Measurements from ENCODE around the gene AP3S2. TPM values are rescaled to one million over a fixed set of nuclear protein-coding genes. Genes with fewer than 3 reads are reported as not detected.
"Not testable (repeated sequence)": the region's sequence is repeated elsewhere in the genome, so short reads cannot be mapped to it uniquely, and the experiment has no call there.

Gene AP3S2
- total RNA-seq, 2 donors from 2014 or later, result 41.8 to 50.6 TPM

DNA sequence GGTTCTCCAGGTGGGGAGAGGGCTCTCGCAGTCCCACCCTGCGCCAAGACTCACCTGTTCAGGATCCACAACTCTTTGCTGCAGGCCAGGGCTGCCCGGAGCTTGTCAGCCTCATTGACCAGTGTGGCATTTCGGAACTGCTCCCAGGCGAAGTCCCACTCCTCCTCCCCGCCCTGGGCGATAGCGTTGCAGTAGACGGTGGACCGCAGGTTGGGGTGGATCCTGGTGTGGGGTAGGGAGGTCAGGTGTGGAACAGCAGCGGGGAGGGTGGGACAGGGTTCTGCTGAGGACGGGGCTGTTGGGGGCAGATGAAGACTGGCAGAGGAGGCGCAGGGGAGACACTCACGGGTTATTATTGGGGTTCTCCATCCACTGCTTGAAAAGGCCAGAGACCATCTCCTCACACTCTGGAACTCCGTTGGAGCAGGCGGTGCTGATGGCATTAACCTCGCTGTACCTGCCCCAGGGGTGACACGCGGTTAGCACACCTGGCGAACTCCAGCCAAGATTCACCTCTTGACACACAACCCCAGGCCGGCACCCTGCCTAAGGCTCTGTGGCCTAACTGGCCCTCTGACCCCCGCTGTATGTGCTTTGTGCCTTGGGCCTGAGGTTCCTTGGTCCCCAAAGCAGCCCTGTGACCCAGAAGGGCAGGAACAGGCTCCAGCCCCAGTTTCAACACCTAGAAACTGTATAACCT lies 101.5 kb downstream of the AP3S2 start:
- Histone ChIP-seq H3K36me3 (no peaks in the 10 kb centered on the region), H3K27me3 (replicated peaks; ENCODE audit: insufficient read depth) (no peaks in the 10 kb centered on the region), H3K27ac (no peak overlapping the region), H3K4me3 (no peak overlapping the region), H3K9me3 (peaks cover 7% of the 10 kb centered on the region), H3K4me1 (ENCODE audit: control insufficient read depth in 1 of 2, low read depth in 2 of 2) (no peaks in the 10 kb centered on the region)
- no peak for DNase-seq (ENCODE audit: low spot score)
- ATAC-seq (ENCODE audit: insufficient number of reproducible peaks, low FRiP score, low read depth), result no peak
- TF ChIP-seq, protein P1, sequence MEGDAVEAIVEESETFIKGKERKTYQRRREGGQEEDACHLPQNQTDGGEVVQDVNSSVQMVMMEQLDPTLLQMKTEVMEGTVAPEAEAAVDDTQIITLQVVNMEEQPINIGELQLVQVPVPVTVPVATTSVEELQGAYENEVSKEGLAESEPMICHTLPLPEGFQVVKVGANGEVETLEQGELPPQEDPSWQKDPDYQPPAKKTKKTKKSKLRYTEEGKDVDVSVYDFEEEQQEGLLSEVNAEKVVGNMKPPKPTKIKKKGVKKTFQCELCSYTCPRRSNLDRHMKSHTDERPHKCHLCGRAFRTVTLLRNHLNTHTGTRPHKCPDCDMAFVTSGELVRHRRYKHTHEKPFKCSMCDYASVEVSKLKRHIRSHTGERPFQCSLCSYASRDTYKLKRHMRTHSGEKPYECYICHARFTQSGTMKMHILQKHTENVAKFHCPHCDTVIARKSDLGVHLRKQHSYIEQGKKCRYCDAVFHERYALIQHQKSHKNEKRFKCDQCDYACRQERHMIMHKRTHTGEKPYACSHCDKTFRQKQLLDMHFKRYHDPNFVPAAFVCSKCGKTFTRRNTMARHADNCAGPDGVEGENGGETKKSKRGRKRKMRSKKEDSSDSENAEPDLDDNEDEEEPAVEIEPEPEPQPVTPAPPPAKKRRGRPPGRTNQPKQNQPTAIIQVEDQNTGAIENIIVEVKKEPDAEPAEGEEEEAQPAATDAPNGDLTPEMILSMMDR (IDR thresholded peaks at IDR 0.05), result no peak

DNA sequence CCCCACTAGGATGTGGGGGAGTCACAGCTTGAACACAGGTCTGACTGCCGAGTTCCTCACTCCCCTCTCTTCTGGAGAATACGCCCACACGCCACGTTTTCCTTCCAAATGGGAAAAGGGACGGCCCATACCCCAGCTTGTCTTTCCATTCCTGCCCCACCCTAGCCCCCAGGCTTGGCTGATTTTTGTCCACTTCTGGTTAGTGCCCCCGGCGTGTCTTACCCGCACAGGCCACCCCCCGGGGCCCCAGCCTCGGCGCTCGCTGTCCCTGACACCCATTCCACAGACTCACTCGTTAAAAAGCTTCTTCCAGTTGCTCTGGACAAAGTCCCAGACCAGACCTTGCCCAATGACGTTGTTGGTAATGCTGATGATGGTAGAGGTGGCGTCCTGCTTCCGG lies 103.1 kb downstream of the AP3S2 start:
- DNase-seq (ENCODE audit: low spot score) (no peak), ATAC-seq (ENCODE audit: insufficient number of reproducible peaks, low FRiP score, low read depth) (no peak)
- no peaks in the 10 kb centered on the region for H3K4me1 ChIP-seq (ENCODE audit: control insufficient read depth in 1 of 2, low read depth in 2 of 2)
- H3K27me3 ChIP-seq (replicated peaks; ENCODE audit: insufficient read depth), result no peaks in the 10 kb centered on the region
- no peak overlapping the region for H3K4me3 ChIP-seq
- H3K27ac ChIP-seq, result no peak overlapping the region
- H3K36me3 ChIP-seq, result no peaks in the 10 kb centered on the region
- TF ChIP-seq, protein P1 (IDR thresholded peaks at IDR 0.05), result no peak
- H3K9me3 ChIP-seq, result peaks cover 7% of the 10 kb centered on the region

DNA sequence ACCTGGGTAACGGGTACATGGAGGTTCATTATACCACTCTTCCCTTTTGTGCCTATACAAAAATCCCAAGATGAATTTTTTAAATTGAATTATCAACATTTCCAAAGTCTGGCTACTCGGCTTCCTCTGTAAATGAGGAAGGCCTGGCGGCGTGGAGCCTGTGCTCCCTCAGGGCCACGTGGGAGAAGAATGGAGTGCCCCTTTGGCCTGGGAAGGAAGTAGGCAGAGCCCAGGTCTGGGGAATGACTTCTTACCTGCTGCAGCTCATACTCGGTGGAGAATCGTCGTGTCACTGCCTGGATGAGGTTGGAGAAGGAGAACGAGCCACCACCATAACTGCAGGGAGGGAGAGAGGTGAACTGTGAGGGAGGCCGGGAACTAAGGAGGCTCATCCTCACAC lies 103.6 kb downstream of the AP3S2 start:
- Histone ChIP-seq H3K27ac (no peak overlapping the region), H3K4me3 (no peak overlapping the region), H3K36me3 (no peaks in the 10 kb centered on the region), H3K9me3 (peaks cover 7% of the 10 kb centered on the region), H3K4me1 (ENCODE audit: control insufficient read depth in 1 of 2, low read depth in 2 of 2) (no peaks in the 10 kb centered on the region), H3K27me3 (replicated peaks; ENCODE audit: insufficient read depth) (no peaks in the 10 kb centered on the region)
- no peak for ATAC-seq (ENCODE audit: insufficient number of reproducible peaks, low FRiP score, low read depth)
- TF ChIP-seq, protein P1 (IDR thresholded peaks at IDR 0.05), result no peak
- DNase-seq (ENCODE audit: low spot score), result no peak

DNA sequence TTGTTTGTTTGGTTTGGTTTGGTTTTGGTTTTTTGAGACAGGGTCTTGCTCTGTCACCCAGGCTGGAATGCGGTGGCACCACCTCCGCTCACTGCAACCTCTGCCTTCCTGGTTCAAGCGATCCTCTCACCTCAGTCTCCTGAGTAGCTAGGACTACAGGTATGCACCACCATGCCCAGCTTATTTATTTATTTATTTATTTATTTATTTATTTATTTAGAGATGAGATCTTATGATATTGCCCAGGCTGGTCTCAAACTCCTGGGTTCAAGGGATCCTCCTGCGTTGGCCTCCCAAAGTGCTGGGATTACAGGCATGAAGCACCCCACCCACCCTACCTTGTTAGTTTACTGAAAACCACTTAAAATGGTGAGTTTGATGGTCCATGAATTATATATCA lies 105.2 kb downstream of the AP3S2 start:
- H3K27ac ChIP-seq; H3K9me3 ChIP-seq; DNase-seq (ENCODE audit: low spot score); H3K4me3 ChIP-seq; H3K27me3 ChIP-seq (replicated peaks; ENCODE audit: insufficient read depth); H3K4me1 ChIP-seq (ENCODE audit: control insufficient read depth in 1 of 2, low read depth in 2 of 2); H3K36me3 ChIP-seq; ATAC-seq (ENCODE audit: insufficient number of reproducible peaks, low FRiP score, low read depth): not testable (repeated sequence)

DNA sequence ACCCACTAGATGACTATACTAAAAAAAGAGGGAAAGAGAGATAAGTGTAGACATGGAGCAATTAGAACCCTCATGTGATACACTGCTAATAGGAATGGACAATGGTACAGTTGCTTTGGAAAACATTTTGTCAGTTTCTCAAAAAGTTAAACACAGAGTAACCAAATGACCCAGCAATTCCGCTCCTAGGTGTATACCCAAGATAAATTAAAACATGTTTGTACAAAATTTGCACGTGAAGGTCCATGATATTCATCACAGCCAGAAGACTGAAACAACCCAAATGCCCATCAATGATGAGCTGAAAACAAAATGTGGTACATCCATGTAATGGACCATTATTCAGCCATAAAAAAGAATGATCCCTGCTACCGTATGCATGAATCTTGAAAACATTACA lies 105.8 kb downstream of the AP3S2 start:
- no peaks in the 10 kb centered on the region for H3K36me3 ChIP-seq
- TF ChIP-seq, protein P1 (IDR thresholded peaks at IDR 0.05), result no peak
- peaks cover 7% of the 10 kb centered on the region for H3K9me3 ChIP-seq
- H3K27ac ChIP-seq, result no peak overlapping the region
- no peaks in the 10 kb centered on the region for H3K4me1 ChIP-seq (ENCODE audit: control insufficient read depth in 1 of 2, low read depth in 2 of 2)
- no peak for ATAC-seq (ENCODE audit: insufficient number of reproducible peaks, low FRiP score, low read depth)
- H3K27me3 ChIP-seq (replicated peaks; ENCODE audit: insufficient read depth), result no peaks in the 10 kb centered on the region
- DNase-seq (ENCODE audit: low spot score), result no peak
- H3K4me3 ChIP-seq, result no peak overlapping the region

DNA sequence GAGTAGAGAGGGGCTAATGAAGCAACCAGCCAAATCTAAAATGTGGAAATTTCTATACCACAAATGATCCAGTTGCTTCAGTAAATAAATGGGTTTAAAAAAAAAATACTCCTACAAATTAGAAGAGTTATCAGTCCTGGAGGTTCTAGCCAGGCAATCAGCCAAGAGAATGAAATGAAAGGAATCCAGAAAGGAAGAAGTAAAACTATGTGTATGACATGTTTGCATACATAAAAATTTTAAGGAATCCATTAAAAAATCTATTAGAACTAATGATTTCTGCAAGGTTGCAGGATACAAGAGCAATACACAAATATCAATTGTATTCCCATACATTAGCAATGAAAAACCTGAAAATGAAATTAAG lies 108.0 kb downstream of the AP3S2 start:
- TF ChIP-seq, protein P1 (IDR thresholded peaks at IDR 0.05), result no peak
- ATAC-seq (ENCODE audit: insufficient number of reproducible peaks, low FRiP score, low read depth) (no peak), DNase-seq (ENCODE audit: low spot score) (no peak)
- Histone ChIP-seq H3K4me1 (ENCODE audit: control insufficient read depth in 1 of 2, low read depth in 2 of 2) (no peaks in the 10 kb centered on the region), H3K27me3 (replicated peaks; ENCODE audit: insufficient read depth) (no peaks in the 10 kb centered on the region), H3K36me3 (no peaks in the 10 kb centered on the region), H3K27ac (no peak overlapping the region), H3K9me3 (peaks cover 7% of the 10 kb centered on the region), H3K4me3 (no peak overlapping the region)

Data from thoracic aorta (tissue), 2 donors.